GM19463 (cell line): Measurements from ENCODE around the gene KCTD17.

Source experiments
- ATAC-seq: cut with Tn5 transposase; IDR thresholded peaks from one replicate; pipeline ENCODE4 v1.9.1; 2021; ENCODE audit warnings: mild to moderate bottlenecking, moderate library complexity; ENCODE audit not compliant: unreplicated experiment

KCTD17 gene

DNA sequence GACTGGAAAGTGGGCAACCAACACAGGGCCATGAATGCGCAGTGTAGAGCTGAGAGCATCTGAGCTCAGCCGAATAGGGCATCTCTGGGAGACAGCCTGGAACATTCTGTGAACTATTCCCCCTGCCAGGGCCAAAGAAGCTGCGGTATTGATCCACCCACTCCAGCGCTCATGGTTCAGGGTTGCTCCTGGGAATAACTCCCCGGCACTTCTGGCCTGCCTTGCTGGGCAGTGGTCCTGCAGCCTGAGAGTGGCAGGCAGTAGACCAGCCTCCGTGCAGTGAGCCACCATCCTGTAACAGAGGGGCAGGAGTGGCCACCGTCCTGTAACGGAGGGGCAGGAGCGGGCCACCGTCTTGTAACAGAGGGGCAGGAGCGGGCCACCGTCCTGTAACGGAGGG lies 45.8 kb downstream of the KCTD17 start:
- no peak for ATAC-seq

DNA sequence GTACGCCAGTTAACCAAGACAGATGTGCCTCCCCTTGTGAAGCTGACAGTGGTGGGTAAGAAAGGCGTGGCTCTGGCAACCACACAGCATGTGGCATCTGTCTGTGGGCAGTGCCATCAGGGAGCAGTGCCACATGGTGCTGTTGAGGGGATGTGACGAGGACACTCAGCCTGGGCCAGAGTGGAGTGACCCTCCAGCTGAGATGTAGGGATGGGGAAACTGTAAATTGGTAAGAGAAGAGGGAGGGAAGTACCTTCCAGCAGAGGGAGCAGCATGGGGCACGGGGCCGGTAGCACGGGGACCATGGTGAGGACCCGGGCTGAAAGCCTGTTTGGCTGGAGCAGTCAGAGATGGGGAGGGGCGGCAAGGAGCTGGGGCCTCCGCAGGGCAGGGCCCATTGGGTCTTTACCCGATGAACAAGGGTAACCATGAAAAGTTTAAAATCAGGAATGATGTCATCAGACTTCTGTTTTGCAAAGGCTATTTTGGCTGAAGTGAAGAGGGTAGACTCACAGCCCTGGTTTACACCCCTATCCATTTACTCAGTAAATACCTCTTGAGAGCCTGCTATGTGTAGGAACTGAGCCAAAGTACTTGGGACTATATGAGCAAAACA lies 47.5 kb downstream of the KCTD17 start:
- no peak for ATAC-seq

DNA sequence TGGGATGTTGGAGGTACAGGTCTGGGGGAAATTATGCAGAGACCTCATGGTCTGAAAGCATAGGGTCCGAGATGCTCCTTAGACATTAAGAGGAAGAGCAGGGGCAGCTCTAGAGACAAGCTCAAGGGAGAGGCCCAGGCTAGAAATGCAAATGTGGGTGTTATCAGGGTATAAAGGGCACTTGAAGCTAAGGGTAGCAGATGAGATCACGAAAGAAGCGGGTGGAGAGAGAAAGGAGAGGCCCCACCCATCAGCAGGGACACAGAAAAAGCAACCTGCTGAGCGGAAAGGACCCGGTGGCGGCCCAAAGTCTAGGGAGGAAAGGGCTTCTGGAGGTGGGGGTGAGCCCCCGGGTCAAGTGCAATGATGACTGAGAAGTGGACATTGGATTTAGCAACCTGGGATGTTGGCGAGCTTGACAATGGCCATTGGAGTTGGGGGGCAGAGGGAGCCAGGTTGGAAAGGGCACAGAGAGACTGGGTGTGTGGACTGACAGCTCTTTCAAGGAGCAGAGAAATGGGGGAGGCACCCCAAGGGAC lies 49.1 kb downstream of the KCTD17 start:
- ATAC-seq: no peak

DNA sequence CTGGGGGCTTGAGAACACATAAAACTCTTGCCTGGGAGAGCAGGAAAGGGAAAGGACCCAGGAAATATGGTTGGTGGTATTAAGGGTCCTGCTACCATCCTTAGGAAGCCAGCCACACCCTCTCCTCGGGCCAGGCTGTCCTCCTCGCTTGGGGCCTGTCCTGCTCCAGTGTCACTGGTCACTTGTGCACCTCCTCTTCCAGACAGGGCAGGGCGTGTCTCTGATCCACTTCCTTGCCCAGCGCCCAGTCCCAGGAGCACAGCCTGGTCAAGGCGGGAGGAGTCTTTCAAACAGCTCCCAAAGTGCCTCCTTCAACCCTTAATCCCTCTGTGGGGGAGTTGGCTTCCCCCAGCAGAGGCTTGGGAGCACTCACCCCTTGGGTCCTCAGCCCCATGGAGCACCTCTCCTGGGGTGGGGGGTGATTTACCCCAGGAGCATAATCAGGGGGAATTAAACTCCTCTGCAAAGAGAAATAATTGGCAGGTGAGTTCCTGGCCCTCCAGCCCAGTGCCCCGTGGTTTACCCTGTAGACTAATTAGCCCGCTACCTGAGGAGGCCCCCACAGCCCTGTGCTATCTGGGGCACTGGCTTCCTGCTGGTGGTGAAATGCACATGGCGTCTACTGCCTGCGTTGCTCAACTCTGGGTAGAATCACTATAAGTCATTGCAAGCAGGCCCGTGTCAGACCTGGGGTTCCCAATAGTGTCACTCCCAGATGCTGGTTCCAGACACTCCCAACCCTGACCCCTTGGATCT lies 49.9 kb downstream of the KCTD17 start:
- no peak for ATAC-seq

DNA sequence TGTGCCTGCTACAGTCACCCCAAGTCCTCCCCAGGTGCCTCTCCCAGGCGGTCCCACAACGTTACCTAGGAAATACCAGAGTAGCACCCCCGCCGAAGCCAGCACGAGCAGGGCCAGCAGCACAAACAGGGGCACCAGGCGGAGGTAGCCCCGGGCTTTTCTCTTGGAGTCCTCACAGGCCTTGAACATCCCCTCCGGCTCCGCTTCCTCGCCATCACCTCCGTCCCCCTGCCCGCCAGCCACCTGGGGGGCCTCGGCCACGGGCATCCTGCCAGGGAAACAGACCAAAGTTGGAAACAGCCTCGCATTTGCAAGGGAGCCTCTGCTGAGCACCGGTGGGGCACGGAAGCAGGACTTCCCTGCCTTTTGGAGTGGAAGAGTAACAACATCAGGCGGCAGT lies 51.6 kb downstream of the KCTD17 start:
- ATAC-seq: no peak

DNA sequence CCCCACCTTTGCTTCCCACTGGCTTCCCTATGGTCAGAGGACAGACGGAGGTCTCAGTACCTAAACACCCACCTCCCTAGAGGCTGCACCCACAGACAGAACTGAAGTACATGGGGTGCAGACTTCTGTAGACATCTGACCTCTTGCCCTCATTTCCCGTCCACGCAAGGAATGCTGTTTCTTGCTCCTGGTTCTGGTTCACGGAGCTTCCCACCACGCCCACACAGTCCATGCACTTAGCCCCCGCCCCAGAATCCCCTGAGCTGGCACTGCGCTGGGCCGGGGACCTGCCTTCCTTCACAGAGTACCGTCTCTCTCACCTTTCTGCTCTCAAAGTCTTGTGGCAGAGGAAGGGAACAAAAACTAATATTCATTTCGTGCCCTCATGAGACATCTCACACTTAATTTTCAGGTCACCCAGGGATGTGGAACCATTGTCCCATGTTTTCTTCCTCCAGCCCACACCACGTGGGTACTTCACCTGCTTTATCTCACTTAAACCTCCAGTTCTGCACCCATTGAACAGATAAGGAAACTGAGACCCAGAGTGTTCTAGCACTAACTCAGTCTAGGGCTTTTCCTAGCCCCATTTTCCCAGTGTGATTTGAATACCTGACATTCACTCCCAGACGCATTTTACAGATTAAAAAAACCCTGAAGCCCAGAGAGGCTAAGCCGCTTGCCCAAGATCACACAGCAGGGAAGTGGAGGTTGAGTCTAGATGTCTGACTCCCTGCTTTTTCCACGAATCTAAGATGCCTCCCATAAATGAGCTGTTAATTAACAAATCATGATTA lies 52.3 kb downstream of the KCTD17 start:
- ATAC-seq: no peak

DNA sequence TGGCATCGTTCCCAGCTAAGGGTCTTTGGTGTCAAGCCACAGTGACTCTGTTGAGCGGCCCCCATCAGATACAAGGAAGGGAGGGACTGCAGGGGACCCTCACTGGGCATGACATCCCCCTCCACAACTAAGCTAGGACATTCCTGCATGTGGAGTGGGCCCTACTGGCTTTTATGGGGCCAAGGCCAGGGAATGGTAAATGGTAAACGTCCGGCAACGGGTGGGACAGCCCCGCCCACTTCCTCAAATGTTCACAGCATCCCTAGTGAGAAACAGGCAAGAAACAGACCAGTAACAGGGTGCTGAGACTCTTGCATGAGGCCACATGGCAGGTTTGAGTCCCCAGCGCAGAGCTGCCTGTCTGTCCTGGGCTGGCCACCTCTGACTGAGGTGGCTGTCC lies 53.6 kb downstream of the KCTD17 start:
- ATAC-seq: no peak

DNA sequence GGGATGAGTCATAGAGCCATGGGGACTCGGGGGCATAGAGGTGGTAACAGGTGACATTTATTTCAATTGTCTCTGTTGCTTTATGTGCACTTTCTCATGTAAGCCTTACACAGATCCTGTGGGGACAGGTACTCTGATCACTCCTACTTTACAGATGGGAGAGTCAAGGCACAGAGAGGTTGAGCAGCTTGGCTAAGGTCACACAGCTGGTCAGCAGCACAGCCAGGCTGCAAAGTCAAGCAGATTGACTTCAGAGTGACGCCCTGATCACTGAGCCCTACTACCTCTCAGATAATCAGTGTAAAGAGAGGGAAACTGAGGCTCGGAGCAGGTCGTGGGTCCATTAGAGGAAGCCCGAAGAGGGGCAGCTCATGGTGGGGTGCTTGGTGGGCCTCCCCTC lies 54.4 kb downstream of the KCTD17 start:
- ATAC-seq: no peak

DNA sequence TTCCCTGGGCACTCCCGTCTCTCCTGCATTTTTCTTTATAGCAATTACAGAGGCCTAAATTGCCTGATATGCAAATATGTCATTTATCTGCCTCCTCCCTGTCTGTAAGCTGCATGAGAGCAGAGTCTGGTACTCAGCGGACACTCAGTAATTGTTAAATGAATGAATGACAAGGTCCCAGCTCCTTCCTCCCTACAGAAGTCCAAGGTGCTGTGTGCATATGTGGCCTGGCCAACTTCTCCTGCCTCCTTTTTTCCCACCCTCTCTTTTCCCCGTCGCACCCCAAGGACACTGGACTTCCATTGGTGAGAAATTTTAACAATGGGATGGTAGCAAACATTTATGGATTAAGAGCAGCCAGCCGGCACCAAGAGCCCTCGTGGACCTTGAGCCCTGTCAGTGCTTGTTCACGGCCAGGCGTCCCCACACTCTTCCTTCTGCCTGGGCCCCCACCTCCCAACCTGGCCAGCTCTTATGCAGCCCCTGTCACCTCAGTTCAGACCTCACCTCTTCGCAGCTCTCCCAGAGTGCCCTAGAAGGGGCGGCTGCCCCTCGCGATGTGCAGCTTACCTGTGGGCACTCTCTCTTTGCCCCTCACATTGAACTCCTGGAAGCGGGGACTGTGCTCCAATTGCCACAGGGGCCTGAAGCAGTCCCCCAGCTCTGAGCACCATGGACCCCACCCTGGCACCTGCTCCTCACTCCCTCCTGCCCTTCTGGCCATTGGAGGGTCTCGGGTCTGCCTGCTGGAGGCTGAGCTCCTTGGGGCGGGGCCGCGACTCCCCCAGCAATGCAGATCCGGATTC lies 56.5 kb downstream of the KCTD17 start:
- ATAC-seq: no peak

DNA sequence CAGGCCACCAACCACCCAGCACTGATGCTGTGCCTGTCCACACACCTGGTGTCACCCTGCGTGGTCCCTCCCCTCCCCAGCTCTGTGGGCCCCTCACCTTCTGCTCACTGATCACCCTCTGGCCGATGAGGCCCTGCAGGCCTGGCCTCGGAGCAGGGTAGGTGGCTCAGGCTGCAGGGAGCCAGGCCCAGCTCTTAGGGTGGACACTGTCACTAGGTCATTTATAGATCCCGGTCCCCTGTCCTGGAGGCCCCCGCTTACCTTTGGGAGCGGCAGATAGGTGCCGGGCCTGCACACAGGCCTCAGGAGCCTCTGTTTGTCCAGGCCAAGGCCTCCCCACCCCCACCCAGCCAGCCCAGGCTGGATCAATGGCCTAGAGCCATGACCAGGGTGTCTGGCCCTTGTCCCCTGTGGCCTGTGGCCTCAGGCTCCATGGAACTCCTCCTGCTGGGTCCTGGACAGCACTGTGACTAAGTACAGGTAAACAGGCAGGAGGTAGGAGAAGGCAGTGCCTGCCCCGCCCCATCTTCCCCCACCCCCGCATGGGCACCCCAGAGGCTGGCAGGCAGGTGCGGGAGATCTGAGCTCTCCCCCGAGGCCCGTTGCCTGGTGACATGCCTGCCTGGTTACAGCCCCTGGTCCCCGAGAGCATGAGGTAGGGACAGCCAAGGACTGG lies 57.8 kb downstream of the KCTD17 start, which contains the start of gene TMPRSS6:
TMPRSS6 (minus strand) TSS at position 472 of the 676 bp plus-strand sequence. CDS start 6,296 bp downstream, outside the sequence.
- no peak for ATAC-seq

DNA sequence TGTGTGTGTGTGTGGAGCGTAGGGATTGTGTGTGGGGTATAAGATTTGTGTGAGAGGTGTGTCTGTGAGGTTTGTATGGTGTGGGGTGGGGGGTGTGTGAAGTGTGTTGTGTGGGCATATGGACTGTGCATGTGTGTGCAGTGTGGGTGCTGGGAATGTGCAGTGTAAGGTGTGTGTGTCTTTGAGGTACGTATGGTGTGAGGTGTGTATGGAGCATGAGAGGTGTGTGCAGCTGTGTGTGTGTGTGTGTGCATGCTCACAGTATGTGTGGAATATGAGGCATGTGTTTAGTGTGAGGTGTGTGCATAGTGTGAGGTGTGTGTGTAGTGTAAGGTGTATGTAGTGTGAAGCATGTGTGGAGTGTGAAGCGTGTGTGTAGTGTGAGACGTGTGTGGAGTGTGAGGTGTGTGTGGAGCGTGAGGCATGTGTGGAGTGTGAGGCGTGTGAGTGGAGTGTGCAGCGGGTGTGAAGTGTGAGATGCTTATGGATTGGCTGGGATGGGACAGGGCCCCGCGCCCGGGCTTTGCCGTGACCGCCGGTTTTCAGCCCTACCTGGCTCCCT lies 59.7 kb downstream of the KCTD17 start:
- no peak for ATAC-seq

DNA sequence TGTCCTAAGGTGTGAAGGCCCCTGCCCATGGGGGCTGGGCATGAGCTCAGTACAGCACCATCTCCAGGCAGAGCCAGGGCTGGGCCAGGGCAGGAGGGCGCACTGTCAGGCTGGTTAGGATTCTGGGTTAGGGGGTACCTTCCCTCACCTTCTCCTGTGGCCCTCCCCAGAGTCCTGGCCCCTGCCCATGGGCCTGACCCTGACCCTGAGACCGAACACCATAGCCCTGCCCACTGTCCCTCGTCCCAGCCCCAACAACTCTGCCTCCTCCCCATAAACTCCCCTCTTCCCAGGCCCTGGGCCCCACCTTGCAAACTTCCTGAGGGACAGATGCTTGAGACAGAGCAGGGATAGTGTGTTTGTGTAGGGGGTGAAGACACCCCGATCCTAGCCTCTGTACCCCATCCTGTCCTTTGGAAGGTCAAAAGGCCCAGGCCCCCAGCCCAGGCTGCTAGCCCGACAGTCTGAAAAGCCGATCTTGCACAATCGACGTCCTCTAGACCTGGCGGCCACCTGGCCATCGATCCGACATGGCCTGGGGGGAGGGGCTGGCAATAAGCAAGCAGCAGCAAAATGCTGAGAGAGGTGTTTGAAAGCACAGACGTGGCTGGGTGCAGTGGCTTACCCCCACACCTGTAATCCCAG lies 60.7 kb downstream of the KCTD17 start:
- no peak for ATAC-seq
